Activated CD4-positive, alpha-beta T cell treated with anti-CD3 and anti-CD28 coated beads, Interleukin-2, amount 50 U/mL, for 48 hours (primary cell): Measurements from ENCODE around the gene PPIF.

ENCODE experiments used
- DNase-seq, 2 experiments: peaks; one replicate each; pipeline ENCODE4 v3.0.0-alpha.2; 2020

Gene PPIF

GRCh38 chr10:79347226-79347893 lies at the start of gene PPIF:
Gene PPIF, plus strand, starts transcription at chr10:79347469. Its CDS starts 80 bp downstream, at chr10:79347549.
- peak; percentile 94 to 96 for DNase-seq

GRCh38 chr10:79298403-79299244 lies 48.6 kb upstream of the PPIF start:
- DNase-seq, result peak; percentile 70 to 76

GRCh38 chr10:79299397-79300241 lies 47.6 kb upstream of the PPIF start:
- DNase-seq, result no peak

- no peak for DNase-seq
Observed at GRCh38 chr10:79300711-79301110, 46.6 kb upstream of the PPIF start.

GRCh38 chr10:79301754-79302530 lies 45.3 kb upstream of the PPIF start:
- no peak for DNase-seq

GRCh38 chr10:79303631-79304478 lies 43.4 kb upstream of the PPIF start:
- no peak for DNase-seq

- DNase-seq, result no peak
Observed at GRCh38 chr10:79304479-79305087, 42.7 kb upstream of the PPIF start.

- no peak for DNase-seq
Observed at GRCh38 chr10:79305515-79305914, 41.8 kb upstream of the PPIF start.

GRCh38 chr10:79305988-79306387 lies 41.3 kb upstream of the PPIF start:
- DNase-seq, result no peak

- DNase-seq, result no peak
Observed at GRCh38 chr10:79306644-79307220, 40.5 kb upstream of the PPIF start.

- no peak for DNase-seq
Observed at GRCh38 chr10:79308016-79308415, 39.3 kb upstream of the PPIF start.

GRCh38 chr10:79308969-79309665 lies 38.2 kb upstream of the PPIF start:
- DNase-seq, result no peak

- no peak for DNase-seq
Observed at GRCh38 chr10:79310200-79310865, 36.9 kb upstream of the PPIF start.

- no peak for DNase-seq
Observed at GRCh38 chr10:79310911-79311573, 36.2 kb upstream of the PPIF start.

GRCh38 chr10:79311581-79312407 lies 35.5 kb upstream of the PPIF start:
- no peak for DNase-seq

GRCh38 chr10:79312601-79313187 lies 34.6 kb upstream of the PPIF start:
- DNase-seq, result no peak

- no peak for DNase-seq
Observed at GRCh38 chr10:79313320-79313719, 33.9 kb upstream of the PPIF start.
